HG02678 (cell line): Measurements from ENCODE around the gene GALNT10.

Experiments
- ATAC-seq: cut with Tn5 transposase; IDR thresholded peaks from one replicate; pipeline ENCODE4 v1.9.1; 2021; ENCODE audit warnings: mild to moderate bottlenecking, moderate library complexity; ENCODE audit not compliant: unreplicated experiment

Gene GALNT10

GRCh38 chr5:154262342-154262741, 71.8 kb downstream of the GALNT10 start:
- ATAC-seq: no peak

- ATAC-seq: no peak
These were observed 74.1 kb downstream of the GALNT10 start for GRCh38 chr5:154264549-154265196.

GRCh38 chr5:154265197-154265773, 74.8 kb downstream of the GALNT10 start:
- no peak for ATAC-seq

- no peak for ATAC-seq
These were observed 77.0 kb downstream of the GALNT10 start for GRCh38 chr5:154267516-154267915.

- no peak for ATAC-seq
These were observed 77.5 kb downstream of the GALNT10 start for GRCh38 chr5:154268073-154268472.

- ATAC-seq: no peak
These were observed 78.9 kb downstream of the GALNT10 start for GRCh38 chr5:154269414-154269813.

GRCh38 chr5:154271466-154271865, 80.9 kb downstream of the GALNT10 start:
- no peak for ATAC-seq

GRCh38 chr5:154271936-154272514, 81.5 kb downstream of the GALNT10 start:
- no peak for ATAC-seq

- peak; percentile 52 for ATAC-seq
These were observed 82.6 kb downstream of the GALNT10 start for GRCh38 chr5:154273028-154273617.

- ATAC-seq: no peak
These were observed 83.7 kb downstream of the GALNT10 start for GRCh38 chr5:154273963-154274827.

GRCh38 chr5:154274828-154275185, 84.3 kb downstream of the GALNT10 start:
- ATAC-seq: no peak

GRCh38 chr5:154275566-154275965, 85.0 kb downstream of the GALNT10 start:
- ATAC-seq: no peak

- ATAC-seq: no peak
These were observed 85.9 kb downstream of the GALNT10 start for GRCh38 chr5:154276261-154276972.

GRCh38 chr5:154276973-154277331, 86.4 kb downstream of the GALNT10 start:
- no peak for ATAC-seq

- ATAC-seq: no peak
These were observed 87.0 kb downstream of the GALNT10 start for GRCh38 chr5:154277499-154277898.

- no peak for ATAC-seq
These were observed 87.7 kb downstream of the GALNT10 start for GRCh38 chr5:154278186-154278585.

- peak; percentile 73 for ATAC-seq
These were observed 88.4 kb downstream of the GALNT10 start for GRCh38 chr5:154278908-154279307.

- ATAC-seq: peak; percentile 97
These were observed 93.9 kb downstream of the GALNT10 start for GRCh38 chr5:154284433-154284832.

GRCh38 chr5:154285661-154286408, 95.3 kb downstream of the GALNT10 start:
- no peak for ATAC-seq

- ATAC-seq: no peak
These were observed 96.0 kb downstream of the GALNT10 start for GRCh38 chr5:154286557-154286956.
